HEK293T (cell line): ENCODE data around the gene MRPS31.

ENCODE experiments used
- ARNT ChIP-seq: fragments of 450-650 bp; IDR thresholded peaks from 2 replicates; pipeline ENCODE4 v1.6.1; 2017; ENCODE audit warnings: mild to moderate bottlenecking
- CTBP1 ChIP-seq: fragments of 450-650 bp; IDR thresholded peaks from 2 replicates; pipeline ENCODE4 v1.6.1; 2016; ENCODE audit warnings: borderline replicate concordance
- ELF4 ChIP-seq: fragments of 450-650 bp; IDR thresholded peaks from 2 replicates; pipeline ENCODE4 v1.6.1; 2017; ENCODE audit warnings: antibody characterized with exemption
- FOXM1 ChIP-seq: fragments of 450-650 bp; IDR thresholded peaks from 2 replicates; pipeline ENCODE4 v1.6.1; 2017; ENCODE audit warnings: mild to moderate bottlenecking, borderline replicate concordance
- LEF1 ChIP-seq: fragments of 450-650 bp; IDR thresholded peaks from 2 replicates; pipeline ENCODE4 v1.6.1; 2017; ENCODE audit warnings: mild to moderate bottlenecking, borderline replicate concordance
- NFRKB ChIP-seq: fragments of 450-650 bp; IDR thresholded peaks from 2 replicates; pipeline ENCODE4 v1.6.1; 2016; ENCODE audit warnings: mild to moderate bottlenecking, moderate library complexity
- SUZ12 ChIP-seq: fragments of 450-650 bp; IDR thresholded peaks from 2 replicates; pipeline ENCODE4 v1.6.1; 2016; ENCODE audit warnings: mild to moderate bottlenecking
- TARDBP ChIP-seq: fragments of 450-650 bp; IDR thresholded peaks from 2 replicates; pipeline ENCODE4 v1.6.1; 2016
- ZNF384 ChIP-seq: fragments of 450-650 bp; IDR thresholded peaks from 2 replicates; pipeline ENCODE4 v1.6.1; 2016

DNA sequence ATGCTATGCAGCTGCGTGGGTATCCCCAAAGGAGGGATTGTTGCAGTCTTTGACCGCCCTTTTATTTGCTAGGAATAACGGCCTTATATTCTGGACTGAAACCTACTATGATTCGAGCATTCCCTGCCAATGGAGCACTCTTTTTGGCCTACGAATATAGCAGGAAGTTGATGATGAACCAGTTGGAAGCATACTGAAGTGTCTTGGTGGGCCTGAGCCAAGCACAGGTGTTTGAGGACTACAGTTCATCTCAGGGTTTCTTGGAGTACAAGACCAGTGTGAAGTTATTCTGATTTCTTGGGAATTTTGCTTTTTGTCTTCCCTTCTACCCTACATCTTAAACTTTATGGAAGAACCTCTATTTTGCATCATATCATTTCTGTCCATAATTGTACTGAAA is 38.5 kb upstream of the MRPS31 start:
- no peak for TF ChIP-seq FOXM1
- TF ChIP-seq ARNT: no peak
- TF ChIP-seq LEF1: no peak
- no peak for TF ChIP-seq SUZ12
- TF ChIP-seq NFRKB: no peak
- TF ChIP-seq CTBP1: no peak
- no peak for TF ChIP-seq ELF4
- TF ChIP-seq ZNF384: no peak
- TF ChIP-seq TARDBP: no peak
